GM10847 (cell line): ENCODE results near the gene IL1RAPL2.

Experiments used
- POLR2A ChIP-seq: IDR thresholded peaks from 2 replicates; pipeline ENCODE4 v1.6.1; 2011; ENCODE audit not compliant: insufficient read length; ENCODE audit errors: extremely low read depth

Gene IL1RAPL2

DNA sequence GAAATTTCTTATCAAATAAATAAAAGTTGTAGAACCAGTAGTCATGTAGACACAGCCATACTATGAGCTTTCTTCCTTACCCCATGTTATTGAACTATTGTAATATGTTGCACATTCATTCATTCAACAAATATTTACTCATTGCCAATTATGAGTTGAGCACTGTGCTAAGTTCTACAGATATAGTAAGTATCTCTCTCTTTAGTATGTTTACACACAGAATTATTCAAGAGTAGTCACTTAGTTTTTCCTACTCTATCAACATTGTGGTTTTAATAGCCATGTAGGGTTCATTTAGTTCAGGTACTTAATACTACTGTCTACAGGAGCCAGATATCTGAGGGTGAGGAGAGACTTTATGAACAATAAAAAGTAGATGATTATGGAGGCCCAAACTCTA lies 568.3 kb downstream of the IL1RAPL2 start:
- TF ChIP-seq POLR2A, result no peak

DNA sequence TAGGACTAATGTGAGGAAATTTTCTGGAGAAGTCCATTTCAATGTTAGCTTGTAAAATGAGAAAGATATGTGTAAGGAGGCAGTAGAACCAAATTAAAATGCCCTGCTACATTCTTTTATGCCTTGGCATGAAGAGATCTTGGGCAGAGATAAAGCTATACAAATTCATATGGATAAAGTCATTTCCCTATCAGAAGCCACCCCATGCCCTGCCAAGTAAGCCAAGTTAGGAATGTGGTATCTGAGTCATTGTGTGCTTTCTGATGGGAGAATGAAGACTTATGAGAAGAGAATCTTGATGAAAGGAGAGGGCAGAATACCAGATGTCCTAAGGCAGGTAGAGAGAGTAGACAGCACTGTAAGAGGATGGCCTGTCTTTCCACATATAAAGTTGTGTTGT lies 570.8 kb downstream of the IL1RAPL2 start:
- no peak for TF ChIP-seq POLR2A

DNA sequence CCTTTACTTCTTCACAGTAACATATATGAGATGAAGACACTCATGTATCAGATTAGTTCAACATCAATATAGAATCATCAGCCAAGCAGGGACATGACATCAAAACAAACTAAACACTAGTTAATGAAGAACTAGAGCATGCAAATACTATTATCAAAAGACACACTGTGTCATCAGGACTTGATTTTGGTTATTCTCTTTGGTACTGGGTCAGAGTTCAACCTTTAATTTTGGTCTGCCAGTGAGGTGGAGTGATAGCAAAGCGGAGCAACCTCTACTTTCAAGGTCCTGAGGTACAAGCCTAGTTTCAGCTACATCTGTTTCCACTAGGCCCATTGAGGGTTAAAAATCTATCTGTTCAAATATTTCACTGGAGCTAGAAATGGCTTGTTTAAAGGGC lies 584.0 kb downstream of the IL1RAPL2 start:
- TF ChIP-seq POLR2A, result no peak

- TF ChIP-seq POLR2A, result no peak
Measured at GRCh38 chrX:105150557-105150956, 584.6 kb downstream of the IL1RAPL2 start.

GRCh38 chrX:105167233-105167632 lies 601.2 kb downstream of the IL1RAPL2 start:
- no peak for TF ChIP-seq POLR2A

- TF ChIP-seq POLR2A, result no peak
Measured at GRCh38 chrX:105168577-105168976, 602.6 kb downstream of the IL1RAPL2 start.

- no peak for TF ChIP-seq POLR2A
Measured at GRCh38 chrX:105173071-105173470, 607.1 kb downstream of the IL1RAPL2 start.

- no peak for TF ChIP-seq POLR2A
Measured at GRCh38 chrX:105179644-105180043, 613.6 kb downstream of the IL1RAPL2 start.

GRCh38 chrX:105189093-105189492 lies 623.1 kb downstream of the IL1RAPL2 start:
- no peak for TF ChIP-seq POLR2A

- no peak for TF ChIP-seq POLR2A
Measured at GRCh38 chrX:105190252-105190853, 624.4 kb downstream of the IL1RAPL2 start.

DNA sequence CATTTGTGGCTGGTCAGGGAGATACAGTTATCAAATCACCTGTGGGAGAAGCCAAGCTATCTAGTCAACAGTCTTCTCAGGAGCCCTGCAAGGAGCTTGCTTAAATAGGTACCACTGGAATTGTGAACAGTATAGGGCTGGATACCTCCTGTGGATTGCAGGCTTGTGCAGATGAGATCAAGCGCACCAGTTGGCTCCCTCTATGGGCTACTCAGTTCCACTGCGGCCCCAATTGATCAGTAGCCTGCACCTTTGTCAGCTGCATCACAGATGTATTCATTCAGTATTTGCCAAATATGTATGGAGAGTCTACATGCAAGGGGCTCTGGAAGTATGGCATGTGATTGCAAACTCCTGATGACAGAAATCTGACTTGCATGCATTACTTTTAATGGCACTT lies 625.9 kb downstream of the IL1RAPL2 start:
- no peak for TF ChIP-seq POLR2A

- TF ChIP-seq POLR2A, result no peak
Measured at GRCh38 chrX:105209406-105209805, 643.4 kb downstream of the IL1RAPL2 start.

DNA sequence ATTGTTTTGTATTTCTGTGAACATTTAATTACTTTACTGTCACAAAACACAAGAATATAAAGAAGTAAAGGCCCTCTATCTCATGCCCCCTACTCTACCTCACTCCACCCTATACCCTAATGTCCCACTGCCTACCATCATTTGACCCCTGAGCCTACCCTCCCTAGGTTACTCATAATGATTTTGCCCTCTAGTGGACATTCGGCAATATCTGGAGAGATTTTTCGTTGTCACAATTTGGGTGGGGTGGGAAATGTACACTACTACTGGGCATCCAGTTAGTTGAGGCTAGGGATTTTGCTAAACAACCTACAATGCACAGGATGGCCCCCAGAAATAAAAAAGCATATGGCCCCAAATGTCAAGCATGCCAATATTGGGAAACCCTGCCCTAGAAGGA lies 644.3 kb downstream of the IL1RAPL2 start:
- no peak for TF ChIP-seq POLR2A

DNA sequence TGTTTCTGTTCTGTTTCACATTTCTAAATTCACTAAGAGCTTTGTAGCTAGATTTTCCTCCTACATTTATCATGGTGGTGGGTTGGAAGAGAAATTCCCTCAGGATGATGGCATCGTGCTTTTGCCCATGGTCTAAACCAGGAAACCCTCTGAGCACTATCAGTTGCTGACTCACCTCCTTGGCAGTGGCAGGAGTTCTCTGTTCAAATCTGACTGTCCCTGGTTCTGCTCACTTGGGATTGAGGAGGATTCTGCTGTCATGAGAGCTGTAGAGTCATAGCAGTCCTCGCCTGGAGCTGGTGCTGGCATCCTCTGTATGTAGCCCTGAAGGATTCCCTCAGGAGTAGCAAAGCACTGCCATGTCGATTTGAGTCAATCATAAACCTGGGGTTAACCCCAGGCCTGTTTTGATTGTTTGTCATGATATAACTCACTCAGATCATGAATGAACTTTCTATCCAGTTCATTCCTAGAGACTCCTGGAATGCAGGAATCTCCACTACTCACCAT lies 645.1 kb downstream of the IL1RAPL2 start:
- no peak for TF ChIP-seq POLR2A

- TF ChIP-seq POLR2A, result no peak
Measured at GRCh38 chrX:105219454-105220401, 653.7 kb downstream of the IL1RAPL2 start.

GRCh38 chrX:105220636-105221035 lies 654.6 kb downstream of the IL1RAPL2 start, which contains the start of gene TEX13A:
TEX13A (minus strand) TSS chrX:105220694; CDS start chrX:105220397, 297 bp downstream.
- TF ChIP-seq POLR2A, result no peak
